Mammary epithelial cell (primary cell): ENCODE results near the gene TSPEAR.

Experiments used
- CTCF ChIP-seq, 2 donors: IDR thresholded peaks in 1 of 2; conservative IDR thresholded peaks in 1 of 2; 2 replicates each; pipeline ENCODE4 v1.5.1; 2011 to 2012; ENCODE audit warnings: inconsistent platforms in 2 of 2, low read length in 2 of 2, mild to moderate bottlenecking in 2 of 2, control low read depth in 1 of 2, low read depth in 1 of 2; ENCODE audit not compliant: insufficient read depth in 1 of 2; ENCODE audit errors: extremely low read depth in 1 of 2
- EZH2 ChIP-seq: IDR thresholded peaks from 2 replicates; pipeline ENCODE4 v1.6.1; 2012; ENCODE audit warnings: low read length, inconsistent platforms, borderline replicate concordance

DNA sequence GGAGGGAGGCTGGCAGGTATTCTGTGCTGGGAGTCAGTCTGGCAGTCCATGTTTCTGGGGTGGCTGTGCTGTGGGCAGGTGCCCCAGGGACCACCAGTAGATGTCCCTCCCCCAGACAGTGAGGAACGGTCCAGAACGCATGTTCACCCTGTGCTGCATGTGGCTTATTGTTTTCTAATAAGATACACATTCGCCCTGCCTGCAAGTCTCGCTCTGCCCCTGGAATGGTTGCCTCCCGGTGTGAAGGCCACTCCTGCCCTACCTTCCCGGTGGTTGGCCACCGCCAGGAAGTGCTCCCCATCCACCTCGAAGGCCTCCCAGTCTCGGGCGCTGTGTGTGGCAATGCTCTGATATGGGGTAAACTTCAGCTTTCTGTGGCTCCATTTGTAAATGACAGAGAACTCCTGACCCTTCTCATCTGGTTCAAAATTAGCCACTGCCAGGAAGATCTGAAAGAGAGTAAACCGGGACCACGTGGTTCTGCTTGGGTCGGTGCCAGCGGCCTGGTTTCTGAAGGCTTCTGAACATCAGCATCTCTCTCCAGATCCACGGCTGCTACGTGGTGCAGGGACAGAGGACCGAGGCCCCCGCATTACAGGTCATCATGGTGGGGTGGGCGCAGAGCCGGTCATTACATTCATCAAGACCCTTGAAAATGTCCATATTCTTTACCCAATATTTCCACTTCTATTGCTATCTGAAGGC is 185.8 kb downstream of the TSPEAR start:
- no peak for TF ChIP-seq CTCF (conservative IDR thresholded peaks at IDR 0.05 in 1 of 2, IDR thresholded peaks at IDR 0.05 in 1 of 2; ENCODE audit: extremely low read depth in 1 of 2, insufficient read depth in 1 of 2, low read depth in 1 of 2, low read length in 2 of 2)
- no peak for TF ChIP-seq EZH2
